ENCODE results near the gene MCC.

GRCh38 chr5:113178073-113178779 lies 310.0 kb downstream of the MCC start:
- TF ChIP-seq CTCF (IDR thresholded peaks at IDR 0.05) (no peak), POLR2A (IDR thresholded peaks at IDR 0.05) (no peak)

Data from uterus (tissue), 2 donors.